Endothelial cell of umbilical vein (primary cell): ENCODE results near the gene CEMIP. TPM values are rescaled to one million over a fixed set of nuclear protein-coding genes. Genes with fewer than 3 reads are reported as not detected.

Experiments
- BruUV-seq: library from RNA; stranded (reverse); fragments of 400-500 nt; replicated peaks from 2 replicates; lab custom pipeline; 2021; lab: Mats Ljungman, UMichigan
- CTCF ChIA-PET: fragments of 300-600, 350-600 bp; sonication (Branson Sonifier 250); formaldehyde crosslinking; loops from one replicate; lab custom pipeline; 2021; ENCODE audit warnings: antibody characterized with exemption, inconsistent platforms; lab: Charles Lee
- POLR2A ChIA-PET: fragments of 300-600, 350-600 bp; sonication (Branson Sonifier 250); formaldehyde crosslinking; loops from one replicate; lab custom pipeline; 2021; ENCODE audit warnings: antibody characterized with exemption, inconsistent platforms; lab: Charles Lee
- DNase-seq: peaks from one replicate; pipeline ENCODE4 v3.0.0-alpha.2; 2011; ENCODE audit warnings: low read depth, low spot score
- FAIRE-seq: peaks from 2 replicates; lab custom pipeline; 2011; peaks lifted over from hg19 to GRCh38; lab: Jason Lieb, UNC
- H2AFZ ChIP-seq: 2 replicates; pipeline ENCODE4 v1.6.0; 2012; ENCODE audit warnings: low read depth, low read length, control low read depth, inconsistent platforms
- H3K27ac ChIP-seq: 2 replicates; pipeline ENCODE4 v1.5.1; 2011; ENCODE audit warnings: low read depth, mild to moderate bottlenecking, control low read depth, low read length, moderate library complexity; ENCODE audit not compliant: insufficient read depth
- H3K27me3 ChIP-seq, 2 experiments: 2 replicates each; pipeline versions ENCODE4 v1.6.0 to v1.6.1; 2011; ENCODE audit warnings: low read length in 2 of 2, mixed read lengths in 1 of 2; ENCODE audit not compliant: control insufficient read depth in 2 of 2, insufficient read depth in 2 of 2
- H3K36me3 ChIP-seq, 2 experiments: 2 replicates in 1 of 2; 3 replicates in 1 of 2; pipeline ENCODE4 v1.5.1; 2011; ENCODE audit warnings: low read length in 2 of 2, mild to moderate bottlenecking in 1 of 2, moderate library complexity in 1 of 2; ENCODE audit not compliant: control insufficient read depth in 2 of 2, insufficient read depth in 2 of 2; ENCODE audit errors: extremely low read depth in 1 of 2
- H3K4me1 ChIP-seq: 3 replicates; pipeline ENCODE4 v1.5.1; 2011; ENCODE audit warnings: mild to moderate bottlenecking, low read length; ENCODE audit not compliant: control insufficient read depth, insufficient read depth; ENCODE audit errors: extremely low read depth
- H3K4me2 ChIP-seq: 2 replicates; pipeline ENCODE4 v1.6.1; 2011; ENCODE audit warnings: low read length, control low read depth, mixed read lengths; ENCODE audit not compliant: insufficient read depth
- H3K4me3 ChIP-seq, 3 experiments: fragments of 200-600 bp in 1 of 3; sonication (generic), shearing (Covaris generic) in 1 of 3; replicated peaks in 1 of 3; 2 replicates each; pipeline ENCODE4 v1.5.1; 2011 to 2016; ENCODE audit warnings: control low read depth in 3 of 3, low read length in 3 of 3, mild to moderate bottlenecking in 2 of 3, inconsistent platforms in 1 of 3, low read depth in 1 of 3, moderate library complexity in 1 of 3; ENCODE audit not compliant: insufficient read depth in 1 of 3
- H3K79me2 ChIP-seq: 2 replicates; pipeline ENCODE4 v1.6.0; 2012; ENCODE audit warnings: low read length, inconsistent platforms; ENCODE audit not compliant: control insufficient read depth, insufficient read depth
- H3K9ac ChIP-seq: replicated peaks from 2 replicates; pipeline ENCODE3; 2011; ENCODE audit warnings: low read length, control low read depth; ENCODE audit not compliant: insufficient read depth; ENCODE audit errors: extremely low read depth
- H3K9me1 ChIP-seq: replicated peaks from 3 replicates; pipeline ENCODE4 v1.6.0; 2011; ENCODE audit warnings: mild to moderate bottlenecking, low read length; ENCODE audit not compliant: control insufficient read depth, insufficient read depth; ENCODE audit errors: extremely low read depth
- H3K9me3 ChIP-seq: replicated peaks from 2 replicates; pipeline ENCODE4 v1.5.1; 2012; ENCODE audit warnings: low read length, inconsistent platforms; ENCODE audit not compliant: control insufficient read depth, insufficient read depth
- H4K20me1 ChIP-seq: replicated peaks from 2 replicates; pipeline ENCODE3; 2011; ENCODE audit warnings: mild to moderate bottlenecking, low read length; ENCODE audit not compliant: control insufficient read depth, insufficient read depth; ENCODE audit errors: extremely low read depth
- EZH2 ChIP-seq: IDR thresholded peaks from 2 replicates; pipeline ENCODE4 v1.6.1; 2012; ENCODE audit warnings: borderline replicate concordance, low read depth, mild to moderate bottlenecking, moderate library complexity, low read length, inconsistent platforms; ENCODE audit not compliant: severe bottlenecking
- FOS ChIP-seq: IDR thresholded peaks from 2 replicates; pipeline ENCODE4 v1.6.1; 2011; ENCODE audit warnings: mild to moderate bottlenecking, low read length, moderate library complexity, borderline replicate concordance; ENCODE audit not compliant: insufficient read depth
- GATA2 ChIP-seq: IDR thresholded peaks from 2 replicates; pipeline ENCODE4 v1.7.0; 2011; ENCODE audit warnings: low read depth, mild to moderate bottlenecking, moderate library complexity, mixed read lengths, low read length; ENCODE audit not compliant: insufficient read length, insufficient read depth
- MAX ChIP-seq: IDR thresholded peaks from 2 replicates; pipeline ENCODE4 v1.6.1; 2011; ENCODE audit not compliant: insufficient read depth, insufficient read length
- MYC ChIP-seq: IDR thresholded peaks from one replicate; pipeline ENCODE4 v1.6.1; 2011; ENCODE audit warnings: mild to moderate bottlenecking, low read depth, low read length
- POLR2A ChIP-seq: IDR thresholded peaks from 2 replicates; pipeline ENCODE4 v1.6.1; 2012; ENCODE audit warnings: low read depth, mild to moderate bottlenecking, control low read depth, low read length
- POLR2AphosphoS5 ChIP-seq: IDR thresholded peaks from 2 replicates; pipeline ENCODE4 v1.6.1; 2012; ENCODE audit warnings: low read depth, mild to moderate bottlenecking, control low read depth, low read length, moderate library complexity; ENCODE audit not compliant: insufficient read depth
- dilution Hi-C: fragments of 300-500 bp; cut with MboI; formaldehyde crosslinking; loops from one replicate; pipeline ENCODE4 v1.15.0; 2019; ENCODE audit warnings: low sequenced_read_pairs; ENCODE audit not compliant: extremely low pct_ligation_motif_present
- intact Hi-C: fragments of 100-400 bp; cut with micrococcal nuclease; formaldehyde crosslinking; loops from one replicate; pipeline ENCODE4 v1.10.0; 2022
- polyA plus RNA-seq, 4 experiments: library from polyadenylated mRNA; depleted of rRNA in 3 of 4; stranded (reverse) in 3 of 4; unstranded in 1 of 4; fragments of >200 nt; gene quantifications; 2 replicates each; pipeline versions ENCODE4 v1.2.1 to v1.2.3, GENCODE V29; 2011 to 2012; ENCODE audit warnings: missing spikeins in 1 of 4
- total RNA-seq: library from RNA; stranded (reverse); gene quantifications from 2 replicates; pipeline ENCODE4 v1.2.3, GENCODE V29; 2021

CEMIP gene
- total and polyA plus RNA-seq, 2 donors (not counting 3 experiments of a cell fraction or from before 2014, with no cell fraction given), result 0.01 TPM; not detected in 1

- Histone ChIP-seq H3K4me1 (no peaks in the 10 kb centered on the region), H3K27me3 (no peaks in the 10 kb centered on the region), H3K4me2 (no peak overlapping the region), H3K4me3 (no peak overlapping the region), H3K36me3 (no peaks in the 10 kb centered on the region), H3K27ac (no peak overlapping the region), H3K79me2 (no peaks in the 10 kb centered on the region), H4K20me1 (no peaks in the 10 kb centered on the region), H3K9ac (no peak overlapping the region), H3K9me3 (no peaks in the 10 kb centered on the region), H3K9me1 (no peaks in the 10 kb centered on the region), H2AFZ (no peak overlapping the region)
- ChIA-PET CTCF (no interaction called here), POLR2A (no interaction called here)
- no peak for DNase-seq
- intact Hi-C loops, result no loop called here
- no TSS peak for BruUV-seq
- dilution Hi-C loops, result no loop called here
- TF ChIP-seq MYC (no peak), POLR2A (no peak), EZH2 (no peak), MAX (no peak), POLR2AphosphoS5 (no peak)
- FAIRE-seq, result no peak
Observed at GRCh38 chr15:80850941-80851451, 71.8 kb downstream of the CEMIP start.

- Histone ChIP-seq H3K27ac (no peak overlapping the region), H3K4me1 (no peaks in the 10 kb centered on the region), H3K36me3 (no peaks in the 10 kb centered on the region), H3K9ac (no peak overlapping the region), H3K4me2 (no peak overlapping the region), H2AFZ (no peak overlapping the region), H3K27me3 (no peaks in the 10 kb centered on the region), H4K20me1 (no peaks in the 10 kb centered on the region), H3K9me3 (no peaks in the 10 kb centered on the region), H3K4me3 (no peak overlapping the region), H3K79me2 (no peaks in the 10 kb centered on the region), H3K9me1 (no peaks in the 10 kb centered on the region)
- no TSS peak for BruUV-seq
- ChIA-PET CTCF (interaction anchor here (0.9 to 1.5 kb wide), 2 partner anchors 35 to 413 kb away, joined by 3 to 5 read pairs; no protein-coding TSS in a partner anchor), POLR2A (no interaction called here)
- intact Hi-C loops (no loop called here), dilution Hi-C loops (no loop called here)
- no peak for FAIRE-seq
- TF ChIP-seq MYC, result no peak
- no peak for TF ChIP-seq POLR2AphosphoS5
- no peak for TF ChIP-seq FOS
- no peak for TF ChIP-seq POLR2A
- TF ChIP-seq GATA2, result no peak
- DNase-seq, result no peak
Observed at GRCh38 chr15:80852676-80853075, 73.5 kb downstream of the CEMIP start.
